GM23338 (cell line): ENCODE measurements around the gene PLEKHG2.

Experiments
- CREB1 ChIP-seq: fragments of 250-450 bp; sonication (Bioruptor Pico); IDR thresholded peaks from 2 replicates; pipeline ENCODE4 v1.5.0; 2020; ENCODE audit warnings: low read depth, mild to moderate bottlenecking, moderate library complexity
- EZH2 ChIP-seq: fragments of 200-600 bp; sonication (generic); IDR thresholded peaks from one replicate; pipeline ENCODE4 v1.8.0; 2017; ENCODE audit warnings: antibody characterized with exemption, mild to moderate bottlenecking, low read depth; ENCODE audit not compliant: unreplicated experiment
- POLR2AphosphoS5 ChIP-seq: IDR thresholded peaks from 2 replicates; pipeline ENCODE4 v1.6.1; 2016; ENCODE audit warnings: antibody characterized with exemption, low read depth
- TF ChIP-seq, protein P1 (sequence below), 2 experiments: fragments of 200-600 bp in 1 of 2; sonication (generic) in 1 of 2; conservative IDR thresholded peaks; 2 replicates each; pipeline versions ENCODE4 v1.5.1 to v1.6.1; 2016 to 2017; ENCODE audit warnings: antibody characterized with exemption in 2 of 2, low read depth in 2 of 2, mild to moderate bottlenecking in 2 of 2, moderate library complexity in 1 of 2

- TF ChIP-seq, protein P1, sequence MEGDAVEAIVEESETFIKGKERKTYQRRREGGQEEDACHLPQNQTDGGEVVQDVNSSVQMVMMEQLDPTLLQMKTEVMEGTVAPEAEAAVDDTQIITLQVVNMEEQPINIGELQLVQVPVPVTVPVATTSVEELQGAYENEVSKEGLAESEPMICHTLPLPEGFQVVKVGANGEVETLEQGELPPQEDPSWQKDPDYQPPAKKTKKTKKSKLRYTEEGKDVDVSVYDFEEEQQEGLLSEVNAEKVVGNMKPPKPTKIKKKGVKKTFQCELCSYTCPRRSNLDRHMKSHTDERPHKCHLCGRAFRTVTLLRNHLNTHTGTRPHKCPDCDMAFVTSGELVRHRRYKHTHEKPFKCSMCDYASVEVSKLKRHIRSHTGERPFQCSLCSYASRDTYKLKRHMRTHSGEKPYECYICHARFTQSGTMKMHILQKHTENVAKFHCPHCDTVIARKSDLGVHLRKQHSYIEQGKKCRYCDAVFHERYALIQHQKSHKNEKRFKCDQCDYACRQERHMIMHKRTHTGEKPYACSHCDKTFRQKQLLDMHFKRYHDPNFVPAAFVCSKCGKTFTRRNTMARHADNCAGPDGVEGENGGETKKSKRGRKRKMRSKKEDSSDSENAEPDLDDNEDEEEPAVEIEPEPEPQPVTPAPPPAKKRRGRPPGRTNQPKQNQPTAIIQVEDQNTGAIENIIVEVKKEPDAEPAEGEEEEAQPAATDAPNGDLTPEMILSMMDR (conservative IDR thresholded peaks at IDR 0.05; ENCODE audit: low read depth in 2 of 2) = no peak
- peak; percentile 93 for TF ChIP-seq POLR2AphosphoS5
- TF ChIP-seq CREB1 (CRISPR knock-in tag) = no peak
- no peak for TF ChIP-seq EZH2
Observed at GRCh38 chr19:39406656-39407409, 5.6 kb upstream of the PLEKHG2 start, which contains the start of gene ZFP36.
